ENCODE measurements around the gene NT5C2. TPM values are rescaled to one million over a fixed set of nuclear protein-coding genes. Genes with fewer than 3 reads are reported as not detected.

The NT5C2 gene
- polyA plus RNA-seq, 1 donor (not counting 4 experiments of a cell fraction or from before 2014, with no cell fraction given) = 88.6 TPM

- FAIRE-seq (no peak), DNase-seq (ENCODE audit: low read depth, low spot score) (no peak)
- Histone ChIP-seq H3K4me3 (ENCODE audit: control insufficient read depth in 2 of 3, extremely low read depth in 1 of 3, insufficient read depth in 2 of 3, low read depth in 1 of 3, low read length in 3 of 3) (no peak overlapping the region), H3K9ac (ENCODE audit: control insufficient read depth, extremely low read depth, insufficient read depth, low read length) (no peak overlapping the region), H3K4me2 (ENCODE audit: control insufficient read depth, extremely low read depth, insufficient read depth, low read depth, low read length) (no peak overlapping the region), H3K27me3 (ENCODE audit: control insufficient read depth, extremely low read depth, insufficient read depth, low read length) (no peaks in the 10 kb centered on the region), H3K9me3 (ENCODE audit: control insufficient read depth, low read depth, low read length) (no peaks in the 10 kb centered on the region), H3K27ac (ENCODE audit: control insufficient read depth, insufficient read depth, low read length) (no peak overlapping the region), H3K79me2 (ENCODE audit: control insufficient read depth, insufficient read depth, low read length) (no peaks in the 10 kb centered on the region), H3K9me1 (ENCODE audit: control insufficient read depth, extremely low read depth, insufficient read depth, low read length) (no peaks in the 10 kb centered on the region), H3K4me1 (ENCODE audit: control insufficient read depth, extremely low read depth, insufficient read depth, low read length) (no peaks in the 10 kb centered on the region), H2AFZ (ENCODE audit: control insufficient read depth, low read length) (no peak overlapping the region), H3K36me3 (ENCODE audit: control insufficient read depth in 2 of 2, extremely low read depth in 1 of 2, insufficient read depth in 2 of 2, low read length in 2 of 2) (no peaks in the 10 kb centered on the region), H4K20me1 (ENCODE audit: control insufficient read depth, extremely low read depth, insufficient read depth, low read length) (no peaks in the 10 kb centered on the region)
- dilution Hi-C loops (cut with MboI; ENCODE audit: extremely low pct_ligation_motif_present, low sequenced_read_pairs) = no loop called here
- TF ChIP-seq EZH2 (IDR thresholded peaks at IDR 0.05; ENCODE audit: low read length) = no peak
- TF ChIP-seq, protein P1, sequence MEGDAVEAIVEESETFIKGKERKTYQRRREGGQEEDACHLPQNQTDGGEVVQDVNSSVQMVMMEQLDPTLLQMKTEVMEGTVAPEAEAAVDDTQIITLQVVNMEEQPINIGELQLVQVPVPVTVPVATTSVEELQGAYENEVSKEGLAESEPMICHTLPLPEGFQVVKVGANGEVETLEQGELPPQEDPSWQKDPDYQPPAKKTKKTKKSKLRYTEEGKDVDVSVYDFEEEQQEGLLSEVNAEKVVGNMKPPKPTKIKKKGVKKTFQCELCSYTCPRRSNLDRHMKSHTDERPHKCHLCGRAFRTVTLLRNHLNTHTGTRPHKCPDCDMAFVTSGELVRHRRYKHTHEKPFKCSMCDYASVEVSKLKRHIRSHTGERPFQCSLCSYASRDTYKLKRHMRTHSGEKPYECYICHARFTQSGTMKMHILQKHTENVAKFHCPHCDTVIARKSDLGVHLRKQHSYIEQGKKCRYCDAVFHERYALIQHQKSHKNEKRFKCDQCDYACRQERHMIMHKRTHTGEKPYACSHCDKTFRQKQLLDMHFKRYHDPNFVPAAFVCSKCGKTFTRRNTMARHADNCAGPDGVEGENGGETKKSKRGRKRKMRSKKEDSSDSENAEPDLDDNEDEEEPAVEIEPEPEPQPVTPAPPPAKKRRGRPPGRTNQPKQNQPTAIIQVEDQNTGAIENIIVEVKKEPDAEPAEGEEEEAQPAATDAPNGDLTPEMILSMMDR (optimal IDR thresholded peaks at IDR 0.05 in 1 of 3, IDR thresholded peaks at IDR 0.05 in 1 of 3, conservative IDR thresholded peaks at IDR 0.05 in 1 of 3; ENCODE audit: extremely low read depth in 1 of 3, insufficient read depth in 2 of 3, low read length in 3 of 3) = peak in 1 of 3 experiments; percentile 45
Measured at GRCh38 chr10:103062854-103063590, 130.1 kb downstream of the NT5C2 start.

DNA sequence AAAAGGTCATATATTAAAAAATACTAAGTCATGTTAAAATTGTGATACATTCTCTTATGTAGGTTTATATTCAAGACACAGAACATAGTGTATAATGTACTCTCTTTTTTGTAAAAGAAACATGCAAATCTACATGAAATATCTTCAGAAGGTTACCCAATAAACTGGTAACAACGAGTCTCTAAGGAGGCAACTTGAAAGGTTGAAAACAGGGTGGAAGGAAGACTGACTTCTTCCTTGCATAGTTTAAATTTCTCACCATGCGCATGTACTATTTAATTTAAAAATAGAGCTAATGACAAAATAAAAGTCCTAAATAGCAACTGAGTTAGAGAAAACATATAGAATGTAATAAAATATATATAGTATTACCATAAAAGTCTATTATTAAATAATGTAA, 132.5 kb downstream of the NT5C2 start:
- TF ChIP-seq, protein P1 (optimal IDR thresholded peaks at IDR 0.05 in 1 of 3, IDR thresholded peaks at IDR 0.05 in 1 of 3, conservative IDR thresholded peaks at IDR 0.05 in 1 of 3; ENCODE audit: extremely low read depth in 1 of 3, insufficient read depth in 2 of 3, low read length in 3 of 3) = no peak
- no peak for TF ChIP-seq EZH2 (IDR thresholded peaks at IDR 0.05; ENCODE audit: low read length)
- no peak overlapping the region for H3K4me3 ChIP-seq (ENCODE audit: control insufficient read depth in 2 of 3, extremely low read depth in 1 of 3, insufficient read depth in 2 of 3, low read depth in 1 of 3, low read length in 3 of 3)
- H3K9me1 ChIP-seq (ENCODE audit: control insufficient read depth, extremely low read depth, insufficient read depth, low read length) = no peaks in the 10 kb centered on the region
- no peaks in the 10 kb centered on the region for H3K27me3 ChIP-seq (ENCODE audit: control insufficient read depth, extremely low read depth, insufficient read depth, low read length)
- no peaks in the 10 kb centered on the region for H3K36me3 ChIP-seq (ENCODE audit: control insufficient read depth in 2 of 2, extremely low read depth in 1 of 2, insufficient read depth in 2 of 2, low read length in 2 of 2)
- DNase-seq (ENCODE audit: low read depth, low spot score) (no peak), FAIRE-seq (no peak)
- H3K9me3 ChIP-seq (ENCODE audit: control insufficient read depth, low read depth, low read length) = no peaks in the 10 kb centered on the region
- H3K4me1 ChIP-seq (ENCODE audit: control insufficient read depth, extremely low read depth, insufficient read depth, low read length) = no peaks in the 10 kb centered on the region
- no peaks in the 10 kb centered on the region for H4K20me1 ChIP-seq (ENCODE audit: control insufficient read depth, extremely low read depth, insufficient read depth, low read length)
- H2AFZ ChIP-seq (ENCODE audit: control insufficient read depth, low read length) = no peak overlapping the region
- H3K9ac ChIP-seq (ENCODE audit: control insufficient read depth, extremely low read depth, insufficient read depth, low read length) = no peak overlapping the region
- no peaks in the 10 kb centered on the region for H3K79me2 ChIP-seq (ENCODE audit: control insufficient read depth, insufficient read depth, low read length)
- no peak overlapping the region for H3K4me2 ChIP-seq (ENCODE audit: control insufficient read depth, extremely low read depth, insufficient read depth, low read depth, low read length)
- dilution Hi-C loops (cut with MboI; ENCODE audit: extremely low pct_ligation_motif_present, low sequenced_read_pairs) = no loop called here
- H3K27ac ChIP-seq (ENCODE audit: control insufficient read depth, insufficient read depth, low read length) = no peak overlapping the region

Data from keratinocyte (primary cell).